ENCODE data around the gene CEP85L.

The CEP85L gene

GRCh38 chr6:118651282-118652050, at the start of gene CEP85L:
Gene CEP85L (minus strand): TSS chr6:118651591. CDS start chr6:118651269, 322 bp downstream.
- peak within 1 kb of the TSS; percentile 95 for H3K4me3 ChIP-seq (ENCODE audit: low read depth, low read length)
- TF ChIP-seq CTCF (IDR thresholded peaks at IDR 0.05; ENCODE audit: insufficient read depth, low read depth, low read length, missing control alignments): no peak
- peak; percentile 94 for DNase-seq (ENCODE audit: low read depth)

GRCh38 chr6:118700531-118700930, 49.1 kb upstream of the CEP85L start:
- no peak for TF ChIP-seq CTCF (IDR thresholded peaks at IDR 0.05; ENCODE audit: insufficient read depth, low read depth, low read length, missing control alignments)
- H3K4me3 ChIP-seq (ENCODE audit: low read depth, low read length): no peak overlapping the region
- no peak for DNase-seq (ENCODE audit: low read depth)

- DNase-seq (ENCODE audit: low read depth): no peak
- H3K4me3 ChIP-seq (ENCODE audit: low read depth, low read length): no peak overlapping the region
- TF ChIP-seq CTCF (IDR thresholded peaks at IDR 0.05; ENCODE audit: insufficient read depth, low read depth, low read length, missing control alignments): no peak
Measured at GRCh38 chr6:118697554-118697953, 46.2 kb upstream of the CEP85L start.

GRCh38 chr6:118696271-118696670, 44.9 kb upstream of the CEP85L start:
- H3K4me3 ChIP-seq (ENCODE audit: low read depth, low read length): no peak overlapping the region
- TF ChIP-seq CTCF (IDR thresholded peaks at IDR 0.05; ENCODE audit: insufficient read depth, low read depth, low read length, missing control alignments): no peak
- DNase-seq (ENCODE audit: low read depth): no peak

- no peak for TF ChIP-seq CTCF (IDR thresholded peaks at IDR 0.05; ENCODE audit: insufficient read depth, low read depth, low read length, missing control alignments)
- H3K4me3 ChIP-seq (ENCODE audit: low read depth, low read length): no peak overlapping the region
- DNase-seq (ENCODE audit: low read depth): no peak
Measured at GRCh38 chr6:118693562-118693961, 42.2 kb upstream of the CEP85L start.

GRCh38 chr6:118685823-118686449, 34.5 kb upstream of the CEP85L start:
- DNase-seq (ENCODE audit: low read depth): no peak
- H3K4me3 ChIP-seq (ENCODE audit: low read depth, low read length): no peak overlapping the region
- no peak for TF ChIP-seq CTCF (IDR thresholded peaks at IDR 0.05; ENCODE audit: insufficient read depth, low read depth, low read length, missing control alignments)

Measured in GM12865 (cell line).